Frontal cortex (tissue), 4 donors: ENCODE results near the gene TYRO3. TPM values are rescaled to one million over a fixed set of nuclear protein-coding genes. Genes with fewer than 3 reads are reported as not detected.

ENCODE experiments used
- DNase-seq, 2 donors: peaks; one replicate each; pipeline ENCODE4 v3.0.0; 2012; ENCODE audit warnings: low spot score in 2 of 2
- FAIRE-seq: peaks from 2 replicates; lab custom pipeline; 2012; peaks lifted over from hg19 to GRCh38; lab: Jason Lieb, UNC
- total RNA-seq: library from RNA; depleted of rRNA; stranded (reverse); fragments of >200 nt; gene quantifications from one replicate; pipeline ENCODE4 v1.2.3, GENCODE V29; 2014
- donor health status: control.
- donor health status: control.
- donor health status: control.

Gene TYRO3
- total RNA-seq, 1 donor from 2014 or later, result 22.4 TPM

DNA sequence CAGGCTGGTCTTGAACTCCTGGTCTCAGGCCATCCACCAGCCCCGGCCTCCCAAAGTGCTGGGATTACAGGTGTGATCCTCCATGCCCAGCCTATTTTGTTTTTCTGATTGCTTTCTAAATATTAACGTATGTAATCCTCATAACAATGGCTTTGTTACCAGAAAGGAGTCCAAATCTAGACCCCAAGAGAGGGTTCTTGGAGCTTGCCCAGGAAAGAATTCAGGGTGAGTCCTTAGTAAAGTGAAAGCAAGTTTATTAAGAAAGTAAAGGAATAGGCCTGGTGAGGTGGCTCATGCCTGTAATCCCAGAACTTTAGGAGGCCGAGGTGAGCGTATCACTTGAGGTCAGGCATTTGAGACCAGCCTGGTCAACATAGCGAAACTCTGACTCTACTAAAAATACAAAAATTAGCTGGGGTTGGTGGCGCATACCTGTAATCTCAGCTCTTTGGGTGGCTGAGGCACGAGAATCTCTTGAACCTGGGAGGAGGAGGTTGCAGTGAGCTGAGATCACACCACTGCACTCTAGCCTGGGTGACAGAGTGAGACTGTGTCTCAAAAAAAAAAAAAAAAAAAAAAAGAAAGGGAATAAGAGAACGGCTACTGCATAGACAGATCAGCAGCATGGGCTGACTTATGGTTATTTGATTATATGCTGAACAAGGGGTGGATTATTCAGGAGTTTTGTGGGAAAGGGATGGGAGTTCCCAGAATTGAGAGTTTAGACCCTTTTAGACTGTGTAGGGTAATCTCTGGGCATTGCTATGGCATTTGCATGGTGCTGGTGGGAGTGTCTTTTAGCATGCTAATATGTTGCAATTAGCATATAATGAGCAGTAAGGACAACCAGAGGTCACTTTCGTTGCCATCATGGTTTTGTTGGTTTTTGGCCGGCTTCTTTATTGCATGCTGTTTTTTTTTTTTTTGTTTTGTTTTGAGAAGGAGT, 36.1 kb downstream of the TYRO3 start:
- no peak for FAIRE-seq
- DNase-seq, result no peak

DNA sequence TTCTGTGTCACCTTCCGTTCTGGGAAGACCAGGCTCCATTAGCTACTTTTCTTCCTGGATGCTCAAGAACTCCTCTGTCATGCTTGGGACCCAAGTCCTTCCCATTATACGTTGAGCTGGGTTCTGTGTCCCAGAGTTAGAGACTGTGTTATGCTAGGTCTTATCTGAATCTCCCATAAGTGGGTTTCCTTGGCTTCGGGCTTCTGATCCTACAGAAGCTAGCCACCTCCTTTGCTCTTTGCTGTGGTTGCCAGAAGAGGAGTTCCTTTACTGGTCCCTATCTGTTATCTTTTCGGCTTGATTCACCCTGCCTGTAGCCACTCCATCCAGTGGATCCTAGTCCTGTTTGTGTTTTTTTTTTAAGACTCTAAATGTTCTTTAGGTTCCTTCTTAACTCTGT, 38.0 kb downstream of the TYRO3 start:
- DNase-seq (no peak), FAIRE-seq (no peak)

DNA sequence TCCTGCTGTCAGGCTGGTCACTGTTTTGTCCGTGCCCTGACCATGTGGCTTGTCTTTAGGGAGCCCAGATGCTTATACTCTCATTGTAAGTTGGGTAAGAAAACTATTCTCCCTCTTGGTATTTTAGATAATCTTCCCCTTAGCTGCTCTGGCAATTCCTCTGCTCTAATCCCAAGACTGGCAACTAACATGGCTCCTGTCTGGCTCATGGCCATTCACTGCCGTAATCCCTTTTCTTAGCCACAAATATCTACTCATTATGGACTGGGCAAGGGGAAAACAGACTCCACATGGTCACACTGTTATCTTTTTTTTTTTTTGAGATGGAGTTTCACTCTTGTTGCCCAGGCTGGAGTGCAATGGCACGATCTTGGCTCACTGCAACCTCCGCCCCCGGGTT, 38.8 kb downstream of the TYRO3 start:
- DNase-seq, result no peak
- no peak for FAIRE-seq

DNA sequence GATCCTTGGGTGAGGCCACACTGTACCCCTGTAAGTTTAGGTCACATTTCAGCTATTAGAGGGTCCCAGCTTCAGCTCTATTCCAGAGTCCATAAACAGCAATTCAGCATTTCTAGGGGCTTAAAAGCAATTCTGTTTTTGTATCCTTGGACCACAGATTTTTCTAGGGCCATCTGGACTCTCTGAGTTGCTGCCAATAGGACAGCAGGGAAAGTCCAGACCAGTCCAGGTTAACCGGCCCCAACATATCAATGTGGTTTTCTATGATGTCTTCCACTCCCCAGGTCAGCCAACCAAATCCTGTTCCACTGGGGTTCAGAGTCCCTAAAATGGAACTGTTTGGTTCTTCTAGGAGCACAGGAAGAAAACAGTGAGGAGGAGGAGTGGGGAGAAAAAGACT, 40.0 kb downstream of the TYRO3 start:
- no peak for DNase-seq
- no peak for FAIRE-seq

DNA sequence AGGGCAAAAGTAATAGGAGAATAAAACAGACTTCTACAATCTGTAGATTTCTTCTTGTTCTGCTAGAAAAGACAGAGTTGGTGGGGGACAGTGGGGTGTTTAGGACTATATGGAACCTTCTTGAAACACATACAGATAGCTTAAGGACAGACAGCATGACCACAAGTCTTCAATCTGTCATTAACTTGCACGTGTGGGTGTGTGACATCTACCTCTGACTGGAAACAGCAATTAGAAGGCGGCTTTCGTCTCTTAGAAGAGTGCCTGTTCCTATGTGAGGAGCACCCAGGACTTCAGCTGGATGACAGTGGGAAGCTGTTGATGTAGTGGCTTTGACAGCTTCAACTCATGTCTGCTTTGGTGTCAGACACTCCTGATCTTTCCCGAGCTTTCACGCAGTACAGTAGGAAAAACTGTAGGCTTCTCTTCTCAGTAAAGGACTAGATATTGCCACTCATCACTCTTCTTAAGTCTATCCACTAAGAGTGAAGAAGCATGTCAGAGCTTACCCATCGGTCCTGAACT, 44.5 kb downstream of the TYRO3 start:
- FAIRE-seq, result no peak
- no peak for DNase-seq

DNA sequence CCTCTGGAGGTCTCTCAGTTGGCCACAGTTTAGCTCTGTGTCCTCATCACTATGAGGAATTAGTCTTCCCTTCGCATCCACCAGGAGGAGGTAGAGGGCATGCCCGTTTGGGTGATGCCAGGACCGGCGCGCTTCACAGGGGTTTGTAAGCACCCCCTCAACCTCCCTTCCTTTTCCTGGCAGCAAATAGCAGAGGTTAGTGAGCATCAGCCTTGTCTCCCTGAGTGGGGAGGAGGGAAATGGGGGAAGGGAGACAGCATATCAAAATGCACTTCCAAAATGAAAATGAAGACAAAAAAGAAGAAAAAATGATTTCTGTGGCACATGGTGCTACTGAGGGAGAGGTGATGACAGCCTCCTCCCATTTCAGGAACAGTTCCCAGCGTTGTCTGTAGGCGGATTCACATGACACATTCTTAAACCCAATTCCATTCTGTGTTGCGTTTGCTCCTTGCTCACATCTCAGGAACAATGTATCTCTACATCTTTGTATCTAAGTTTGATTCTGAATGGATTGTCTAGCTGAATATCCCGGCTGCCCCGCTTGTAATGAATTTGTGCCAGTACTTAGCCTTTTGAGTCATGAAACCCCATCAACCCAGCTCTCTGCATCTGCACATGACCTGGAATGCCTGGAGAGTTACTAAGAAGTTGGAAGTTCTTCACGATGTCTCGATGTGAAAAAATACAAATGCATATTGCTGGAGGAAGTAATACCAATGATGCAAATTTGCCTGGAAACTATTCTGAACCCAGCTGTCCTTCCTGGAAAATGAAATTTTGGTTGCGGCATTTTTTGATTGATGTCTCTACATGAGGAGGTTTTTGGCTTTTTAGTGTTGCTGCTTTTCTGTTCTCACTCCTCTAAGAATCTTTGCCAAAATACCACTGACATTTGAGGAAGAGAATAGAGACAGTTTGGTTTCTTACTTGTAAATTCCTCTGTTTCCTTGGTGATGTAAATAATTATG, 45.2 kb downstream of the TYRO3 start:
- FAIRE-seq (no peak), DNase-seq (peak in 1 of 2 donors; percentile 58)

DNA sequence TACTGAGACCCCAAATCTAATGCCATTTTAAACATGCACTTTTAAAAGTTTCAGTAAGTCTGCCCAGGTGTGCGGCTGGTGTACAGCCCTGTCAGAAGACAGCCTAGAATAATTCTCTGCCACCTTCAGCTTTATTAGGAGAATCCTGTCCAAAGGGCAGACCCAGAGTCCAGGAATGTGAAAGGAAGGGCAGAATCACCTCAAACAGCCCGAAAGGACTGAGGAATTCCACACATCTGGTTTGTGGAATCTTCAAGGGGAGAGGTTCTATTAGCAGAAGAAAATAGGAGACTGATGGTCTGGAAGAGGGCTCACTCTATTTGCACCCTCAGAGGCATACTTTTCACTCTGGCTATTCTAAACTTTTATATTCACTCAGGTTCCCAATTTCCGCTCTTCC, 46.6 kb downstream of the TYRO3 start:
- FAIRE-seq (no peak), DNase-seq (no peak)

DNA sequence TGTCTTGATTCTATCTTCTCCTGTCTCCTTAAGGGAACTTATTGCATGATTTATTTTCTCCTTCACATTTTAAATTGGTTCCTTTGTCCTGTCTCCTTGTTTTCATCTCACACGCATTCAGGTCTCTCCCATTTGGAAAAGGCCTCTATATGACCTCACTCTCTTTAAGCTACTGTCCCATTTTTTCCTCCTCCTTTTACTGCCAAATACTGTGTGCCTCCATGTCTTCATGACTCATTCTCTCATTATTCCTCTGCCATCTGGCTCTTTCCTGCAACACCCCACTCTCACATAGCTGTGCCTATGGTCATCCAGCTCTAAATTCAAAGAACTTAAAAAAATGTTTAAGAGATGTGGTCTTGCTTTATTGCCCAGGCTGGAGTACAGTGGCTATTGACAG, 48.0 kb downstream of the TYRO3 start:
- FAIRE-seq (no peak), DNase-seq (no peak)

DNA sequence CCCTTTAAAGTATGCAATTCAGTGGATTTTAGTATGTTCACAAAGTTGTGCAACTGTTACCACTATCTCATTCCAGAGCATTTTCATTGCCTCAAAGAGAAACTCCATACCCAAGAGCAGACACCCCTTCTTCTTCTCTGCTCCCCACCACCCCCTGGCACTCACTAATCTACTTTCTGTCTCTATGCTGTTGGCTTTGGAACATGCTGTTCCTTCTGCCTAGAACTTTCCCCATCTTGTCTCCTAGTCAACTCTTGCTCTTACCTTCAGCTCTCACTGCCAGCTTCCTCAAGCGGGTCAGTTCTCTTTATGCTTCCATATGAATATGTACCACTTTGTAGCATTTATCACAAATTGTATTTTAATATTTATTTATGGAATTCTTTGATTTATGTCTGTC, 50.1 kb downstream of the TYRO3 start:
- DNase-seq, result no peak
- FAIRE-seq, result no peak

DNA sequence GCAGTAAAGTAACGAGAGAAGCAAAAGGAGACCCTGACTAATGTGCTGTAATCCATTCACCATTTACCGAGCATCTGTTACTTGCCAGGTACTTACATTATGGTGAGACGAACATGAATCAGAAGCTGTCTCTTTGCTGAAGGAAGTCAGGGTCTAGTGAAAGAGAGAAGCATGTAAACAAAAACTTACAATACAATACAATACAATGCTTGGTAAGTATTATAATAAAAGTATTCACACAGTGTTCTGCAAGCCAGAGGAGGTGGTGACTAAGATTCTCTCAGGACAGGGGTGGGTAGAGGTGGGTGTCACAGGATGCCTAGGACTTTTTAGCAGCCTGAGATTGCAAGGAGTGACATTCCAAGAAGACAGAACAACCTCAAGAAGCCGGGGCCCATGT, 51.0 kb downstream of the TYRO3 start:
- DNase-seq, result no peak
- FAIRE-seq, result no peak

DNA sequence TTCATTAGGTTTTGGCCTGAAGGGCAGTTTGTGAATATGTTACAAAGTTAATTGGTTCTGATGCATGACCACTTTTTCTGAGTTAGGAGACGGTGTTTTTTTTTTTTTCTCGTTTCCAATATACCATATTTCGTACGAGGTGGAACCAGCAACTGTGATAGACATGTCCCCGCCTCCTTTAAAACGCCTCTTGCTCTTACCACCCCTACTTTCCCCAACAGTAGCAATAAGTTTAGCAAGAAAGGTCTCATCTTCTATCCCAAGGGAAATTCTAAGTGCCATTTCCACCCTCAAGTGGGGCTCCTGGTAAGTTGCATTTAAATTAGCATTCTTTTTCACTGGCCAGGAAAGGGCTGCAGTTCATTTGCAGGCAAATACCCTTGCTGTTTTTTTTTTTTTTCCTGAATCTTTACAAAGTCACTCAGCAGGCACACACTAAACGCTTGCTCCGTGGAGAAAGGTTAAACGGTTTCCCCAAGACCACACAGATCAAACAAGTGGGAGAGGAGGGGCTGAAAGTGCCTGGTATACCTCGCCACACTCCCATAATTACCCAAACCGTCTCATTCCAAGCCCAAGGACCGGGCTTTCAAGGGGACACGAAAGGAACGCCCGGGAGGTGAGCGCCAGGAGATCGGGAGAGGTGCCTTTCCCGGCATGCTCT, 61.7 kb downstream of the TYRO3 start:
- FAIRE-seq, result no peak

DNA sequence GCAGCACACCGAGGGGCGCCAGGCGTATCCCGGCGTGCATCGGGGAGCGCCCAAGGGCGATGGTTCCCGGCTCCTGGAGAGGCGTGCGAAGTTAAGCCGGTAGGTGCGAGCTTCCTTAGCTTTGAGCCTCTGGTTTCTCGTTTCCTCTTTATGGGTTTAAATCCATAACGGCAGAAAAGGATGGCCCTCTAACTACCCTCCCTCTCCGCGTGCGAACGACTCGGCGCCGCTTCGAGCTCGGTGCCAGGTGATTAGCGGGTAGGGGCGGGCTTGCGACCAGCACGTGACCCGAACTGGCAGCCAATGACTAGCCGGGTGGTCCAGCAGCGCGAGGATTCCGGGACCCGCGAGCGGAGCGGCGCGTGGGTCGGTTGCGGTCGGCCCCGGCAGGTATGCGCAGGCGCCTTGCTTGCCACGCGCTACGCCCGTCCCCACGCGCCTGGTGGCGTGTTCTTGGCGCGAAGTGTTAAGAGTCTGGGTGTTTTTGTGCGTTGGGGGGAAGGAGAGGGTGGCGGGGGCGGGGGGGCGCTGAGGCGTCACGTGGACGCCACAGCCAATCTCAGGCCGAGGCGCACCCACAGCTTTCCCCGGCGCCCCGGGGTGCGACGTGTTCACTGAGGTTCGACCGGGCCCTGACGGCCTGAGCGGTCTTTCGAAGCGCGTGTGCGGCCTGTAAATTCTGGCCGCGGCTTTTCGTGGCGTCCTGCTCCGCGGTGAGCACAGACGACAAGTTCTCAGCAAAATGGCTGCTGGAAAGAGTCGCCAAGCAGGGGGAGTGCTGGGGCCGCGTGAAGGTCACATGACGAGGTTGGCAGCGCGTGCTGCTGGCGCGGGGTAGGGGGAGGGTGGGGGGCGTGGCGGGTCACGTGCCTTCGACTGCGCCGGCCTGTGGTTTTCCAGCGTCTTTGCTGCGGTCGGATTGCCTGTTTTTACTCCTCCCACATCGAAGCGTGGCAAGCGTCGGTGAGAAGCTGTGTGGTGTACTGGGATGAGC, 62.5 kb downstream of the TYRO3 start:
- DNase-seq (peak; percentile 80 to 81), FAIRE-seq (no peak)

More for the DNA sequence above, 61.7 kb downstream of the TYRO3 start:
- DNase-seq, result no peak

DNA sequence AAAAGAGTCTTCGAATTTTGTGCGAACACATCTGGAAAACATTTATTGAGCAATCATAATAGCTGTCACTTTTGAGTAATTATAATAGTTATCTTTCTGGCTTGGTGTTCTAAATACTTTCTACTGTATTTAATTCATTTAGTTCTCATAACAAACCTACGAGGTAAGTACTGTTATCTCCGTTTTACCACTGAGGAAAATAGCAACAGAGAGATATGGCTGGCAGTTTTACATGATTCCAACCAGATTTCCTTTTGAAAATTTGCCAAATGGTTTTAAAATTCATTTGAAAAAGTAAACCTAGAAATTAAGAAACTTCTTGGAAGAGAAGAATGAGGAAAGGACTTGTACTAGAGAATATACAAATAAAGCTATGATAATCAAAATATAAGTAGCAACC, 63.9 kb downstream of the TYRO3 start:
- FAIRE-seq (no peak), DNase-seq (no peak)

DNA sequence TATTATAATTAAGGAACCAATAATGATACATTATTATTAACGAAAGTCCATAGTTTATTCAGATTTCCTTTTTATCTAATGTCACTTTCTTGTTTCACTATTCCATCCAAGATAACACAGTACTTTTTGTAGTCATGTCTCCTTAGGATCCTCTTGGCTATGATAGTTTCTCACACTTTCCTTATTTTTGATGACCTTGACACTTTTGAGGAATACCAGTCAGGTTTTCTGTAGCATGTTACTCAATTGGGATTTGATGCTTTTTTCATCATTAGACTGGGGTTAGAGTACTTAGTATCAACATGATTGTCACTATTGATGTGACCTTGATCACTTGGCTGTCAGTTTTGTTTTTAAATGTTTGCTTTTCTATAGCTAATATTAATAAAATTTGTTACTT, 68.2 kb downstream of the TYRO3 start:
- DNase-seq (no peak), FAIRE-seq (no peak)

DNA sequence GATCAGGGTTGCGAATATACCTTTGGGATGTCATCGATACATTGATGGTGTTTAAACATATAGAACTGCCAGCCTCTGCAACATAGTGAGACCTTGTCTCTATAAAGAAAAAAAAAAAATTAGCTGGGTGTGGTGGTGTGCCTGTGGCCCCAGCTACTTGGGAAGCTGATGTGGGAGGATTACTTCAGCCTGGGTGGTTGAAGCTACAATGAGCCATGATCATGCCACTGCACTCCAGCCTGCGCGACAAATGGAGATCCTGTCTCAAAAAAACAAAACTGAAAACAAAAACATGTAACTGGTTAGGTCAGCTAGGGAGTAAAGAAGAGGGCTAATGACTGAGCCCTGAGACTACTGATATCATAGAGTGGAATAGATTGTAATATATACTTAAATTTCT, 70.5 kb downstream of the TYRO3 start:
- FAIRE-seq (no peak), DNase-seq (no peak)

DNA sequence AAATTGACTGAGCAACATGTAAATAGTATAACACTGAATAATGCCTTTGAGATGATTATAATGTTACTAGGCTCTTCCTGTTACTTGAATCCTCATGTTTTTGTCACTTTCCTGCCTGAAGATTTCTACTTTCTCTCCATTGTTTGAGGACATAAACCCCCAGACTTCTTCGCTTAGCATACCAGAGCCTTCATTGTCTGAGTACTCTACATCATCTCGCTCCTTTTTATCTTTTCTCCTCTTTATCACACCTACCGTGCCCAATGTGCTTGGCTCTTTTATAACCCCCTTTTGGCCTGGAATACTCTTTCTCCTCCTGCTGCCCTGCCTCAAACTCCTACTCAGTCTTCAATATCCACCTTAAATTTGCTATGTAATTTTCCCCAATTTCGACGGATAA, 70.9 kb downstream of the TYRO3 start:
- FAIRE-seq, result no peak

DNA sequence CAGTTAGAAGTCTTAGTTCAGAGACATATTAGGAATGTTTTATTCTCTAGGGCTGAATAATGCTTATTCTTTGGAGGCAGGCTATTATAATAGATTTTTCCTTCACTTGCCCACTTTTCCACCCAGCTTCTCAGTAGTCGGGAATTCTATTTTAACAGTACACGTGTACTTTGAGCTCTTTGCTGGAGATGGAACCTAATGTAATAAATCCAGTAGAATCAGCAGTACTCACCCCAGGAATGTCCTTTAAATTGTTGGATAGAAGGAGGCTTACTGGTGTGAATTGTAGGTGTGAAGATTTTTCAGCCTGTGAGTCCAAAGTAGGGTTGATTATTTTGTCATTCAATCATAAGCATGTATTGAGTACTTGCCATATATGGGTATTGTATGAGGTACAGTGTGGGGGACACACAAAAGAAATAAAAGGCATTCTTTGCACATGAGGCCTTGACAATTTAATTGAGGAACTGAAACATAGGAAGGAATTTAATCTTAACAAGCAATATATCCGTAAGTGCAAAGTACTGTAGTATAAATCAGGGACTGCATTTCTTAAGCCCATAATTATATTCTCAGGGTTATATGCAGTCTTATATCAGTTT, 71.7 kb downstream of the TYRO3 start:
- DNase-seq, result no peak
- no peak for FAIRE-seq

More for the DNA sequence above, 70.9 kb downstream of the TYRO3 start:
- no peak for DNase-seq

DNA sequence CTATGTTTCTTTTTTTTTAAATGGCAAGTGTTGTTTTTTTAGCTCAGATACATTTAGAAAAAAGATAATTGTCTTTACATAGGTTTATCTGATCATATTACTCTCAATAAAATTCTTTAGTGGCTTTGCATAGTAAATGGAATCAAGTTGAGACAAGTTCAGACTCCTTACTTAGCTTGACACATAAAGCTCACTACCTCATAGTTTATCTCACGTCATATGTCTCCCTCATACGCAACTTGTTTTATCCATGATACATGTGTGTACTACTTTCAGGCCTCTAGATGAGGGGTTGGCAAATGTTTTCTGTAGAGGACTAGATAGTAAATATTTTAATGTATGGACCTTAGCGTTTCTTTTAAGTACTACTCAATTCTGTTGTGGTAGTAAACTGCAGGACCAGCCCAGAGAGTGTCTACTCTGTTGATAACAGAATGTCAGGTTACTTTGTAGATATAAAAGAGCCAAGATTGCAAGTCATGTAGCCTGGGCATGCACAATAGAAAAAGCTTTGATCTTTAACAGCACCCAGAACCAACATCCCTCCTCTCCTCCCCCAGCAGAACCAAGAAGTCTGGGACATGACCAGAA, 73.0 kb downstream of the TYRO3 start:
- DNase-seq (no peak), FAIRE-seq (no peak)
